GM12878 (cell line): ENCODE data around the gene THSD4. TPM values are rescaled to one million over a fixed set of nuclear protein-coding genes. Genes with fewer than 3 reads are reported as not detected.

Source experiments
- ATAC-seq: fragments of 200-7000 bp; cut with Tn5 transposase; 3 replicates; pipeline ENCODE4 v1.9.1; 2020; ENCODE audit warnings: mild to moderate bottlenecking, moderate library complexity
- BruUV-seq: library from RNA; stranded (reverse); fragments of 400-500 nt; replicated peaks from 2 replicates; lab custom pipeline; 2021; lab: Mats Ljungman, UMichigan
- CTCF ChIA-PET: fragments of 300-600 bp; sonication (Branson Sonifier 250); formaldehyde crosslinking; extraction: SDS; loops from one replicate; lab custom pipeline; 2021; ENCODE audit warnings: inconsistent platforms; lab: Yijun Ruan, JAX
- POLR2A ChIA-PET: fragments of 350-600 bp; formaldehyde crosslinking; extraction: SDS; loops from one replicate; lab custom pipeline; 2021; ENCODE audit warnings: inconsistent platforms; lab: Charles Lee
- RAD21 ChIA-PET: fragments of 300-600 bp; sonication (Branson Sonifier 250); formaldehyde crosslinking; loops from one replicate; lab custom pipeline; 2023; ENCODE audit warnings: antibody characterized with exemption; ENCODE audit not compliant: unreplicated experiment; lab: Charles Lee
- SMC1A ChIA-PET: fragments of 300-600 bp; sonication (Branson Sonifier 250); formaldehyde crosslinking; loops from one replicate; lab custom pipeline; 2023; ENCODE audit not compliant: unreplicated experiment, uncharacterized antibody; lab: Charles Lee
- DNase-seq: peaks from one replicate; pipeline ENCODE4 v3.0.0-alpha.2; 2011; ENCODE audit warnings: low read depth, low spot score
- FAIRE-seq: peaks from 3 replicates; lab custom pipeline; 2011; peaks lifted over from hg19 to GRCh38; lab: Jason Lieb, UNC
- H2AFZ ChIP-seq: 2 replicates; pipeline ENCODE4 v1.6.0; 2011; ENCODE audit warnings: low read depth, low read length, control low read depth; ENCODE audit not compliant: control insufficient read depth
- H3K27ac ChIP-seq: 2 replicates; pipeline ENCODE4 v1.5.1; 2011; ENCODE audit warnings: control low read depth; ENCODE audit not compliant: control insufficient read depth, insufficient read depth
- H3K27me3 ChIP-seq, 2 experiments: replicated peaks in 1 of 2; 2 replicates each; pipeline versions ENCODE4 v1.6.0 to v1.6.1; 2011; ENCODE audit warnings: low read length in 1 of 2; ENCODE audit not compliant: control insufficient read depth in 2 of 2, insufficient read depth in 2 of 2
- H3K36me3 ChIP-seq, 2 experiments: 2 replicates each; pipeline ENCODE4 v1.5.1; 2011; ENCODE audit warnings: low read length in 1 of 2; ENCODE audit not compliant: control insufficient read depth in 2 of 2, insufficient read depth in 2 of 2
- H3K4me1 ChIP-seq: 2 replicates; pipeline ENCODE4 v1.6.1; 2011; ENCODE audit warnings: mild to moderate bottlenecking, low read length, moderate library complexity, mixed read lengths; ENCODE audit not compliant: control insufficient read depth, insufficient read depth
- H3K4me2 ChIP-seq: 2 replicates; pipeline ENCODE4 v1.6.0; 2011; ENCODE audit warnings: control low read depth; ENCODE audit not compliant: control insufficient read depth, insufficient read depth
- H3K4me3 ChIP-seq: fragments of 200-600 bp; sonication (generic); 2 replicates; pipeline ENCODE4 v1.5.1; 2016
- H3K79me2 ChIP-seq: 2 replicates; pipeline ENCODE4 v1.6.0; 2011; ENCODE audit warnings: low read length; ENCODE audit not compliant: control insufficient read depth, insufficient read depth
- H3K9ac ChIP-seq: 2 replicates; pipeline ENCODE4 v1.8.0; 2011; ENCODE audit warnings: low read length, control low read depth, mixed read lengths; ENCODE audit not compliant: control insufficient read depth, insufficient read depth
- H3K9me3 ChIP-seq: replicated peaks from 3 replicates; pipeline ENCODE4 v1.5.1; 2011; ENCODE audit warnings: mild to moderate bottlenecking, low read length; ENCODE audit not compliant: control insufficient read depth, insufficient read depth
- H4K20me1 ChIP-seq: 2 replicates; pipeline ENCODE4 v1.6.0; 2011; ENCODE audit not compliant: control insufficient read depth, insufficient read depth
- ATF2 ChIP-seq: IDR thresholded peaks from 2 replicates; pipeline ENCODE4 v1.6.1; 2012; ENCODE audit warnings: low read length, inconsistent platforms
- BCL11A ChIP-seq: IDR thresholded peaks from 2 replicates; pipeline ENCODE4 v1.6.1; 2011; ENCODE audit warnings: low read depth, low read length
- CREB1 ChIP-seq: IDR thresholded peaks from 2 replicates; pipeline ENCODE4 v1.6.1; 2012; ENCODE audit warnings: low read depth, mild to moderate bottlenecking, inconsistent platforms
- CTCF ChIP-seq, 3 experiments: IDR thresholded peaks in 2 of 3; conservative IDR thresholded peaks in 1 of 3; 2 replicates each; pipeline ENCODE4 v1.5.1; 2011; ENCODE audit warnings: low read depth in 3 of 3, low read length in 3 of 3, mild to moderate bottlenecking in 3 of 3, control low read depth in 2 of 3, moderate library complexity in 2 of 3, inconsistent platforms in 1 of 3, mixed read lengths in 1 of 3; ENCODE audit not compliant: control insufficient read depth in 2 of 3, insufficient read depth in 1 of 3; ENCODE audit errors: extremely low read depth in 1 of 3
- EED ChIP-seq: sonication (generic); IDR thresholded peaks from 2 replicates; pipeline ENCODE4 v1.6.1; 2016; ENCODE audit warnings: antibody characterized with exemption, low read depth
- ETV6 ChIP-seq, 2 experiments: fragments of 450-650 bp in 1 of 2; IDR thresholded peaks in 1 of 2; conservative IDR thresholded peaks in 1 of 2; 2 replicates each; pipeline ENCODE4 v1.6.1; 2014; ENCODE audit warnings: antibody characterized with exemption in 1 of 2, borderline replicate concordance in 1 of 2, low read depth in 1 of 2, mild to moderate bottlenecking in 1 of 2, moderate library complexity in 1 of 2
- EZH2 ChIP-seq: IDR thresholded peaks from 2 replicates; pipeline ENCODE4 v1.6.1; 2012; ENCODE audit warnings: low read depth, mild to moderate bottlenecking, control low read depth, inconsistent platforms, low read length, borderline replicate concordance; ENCODE audit not compliant: control insufficient read depth
- HCFC1 ChIP-seq: fragments of 150-350 bp; IDR thresholded peaks from 2 replicates; pipeline ENCODE4 v1.6.1; 2014; ENCODE audit warnings: low read length
- KAT2A ChIP-seq: conservative IDR thresholded peaks from 2 replicates; pipeline ENCODE4 v1.6.1; 2011; ENCODE audit warnings: low read depth, low read length; ENCODE audit not compliant: control insufficient read depth
- NBN ChIP-seq: fragments of 450-650 bp; IDR thresholded peaks from 2 replicates; pipeline ENCODE4 v1.6.1; 2016
- NFIC ChIP-seq: IDR thresholded peaks from 2 replicates; pipeline ENCODE4 v1.6.1; 2012; ENCODE audit warnings: low read depth, mild to moderate bottlenecking, inconsistent platforms, low read length, moderate library complexity
- NFXL1 ChIP-seq: fragments of 450-650 bp; IDR thresholded peaks from 2 replicates; pipeline ENCODE4 v1.6.1; 2017; ENCODE audit warnings: antibody characterized with exemption, mild to moderate bottlenecking, borderline replicate concordance
- PAX5 ChIP-seq: IDR thresholded peaks from 2 replicates; pipeline ENCODE4 v1.6.1; 2011; ENCODE audit warnings: low read depth, low read length, borderline replicate concordance
- POLR2A ChIP-seq: IDR thresholded peaks from 2 replicates; pipeline ENCODE4 v1.6.1; 2011; ENCODE audit warnings: low read depth, mild to moderate bottlenecking, low read length
- RCOR1 ChIP-seq: conservative IDR thresholded peaks from 2 replicates; pipeline ENCODE4 v1.6.1; 2012; ENCODE audit warnings: low read depth, low read length, improper control_type of control experiment
- WRNIP1 ChIP-seq: IDR thresholded peaks from 2 replicates; pipeline ENCODE4 v1.6.1; 2011; ENCODE audit warnings: low read depth, low read length, improper control_type of control experiment, borderline replicate concordance
- WGBS: methylation state at CpG from one replicate; pipeline ENCODE4 v1.1.6; 2016; ENCODE audit warnings: low lambda C conversion rate; ENCODE audit not compliant: insufficient replicate concordance, insufficient coverage; ENCODE audit errors: missing lambda C conversion rate; 5-methylcytosine and 5-hydroxymethylcytosine counted together
- in situ Hi-C: fragments of 300-500 bp; cut with MboI; formaldehyde crosslinking; loops from 9 replicates; pipeline ENCODE4 v1.14.3; 2018; ENCODE audit warnings: mixed read lengths
- intact Hi-C: fragments of 100-400 bp; cut with micrococcal nuclease; formaldehyde crosslinking; loops from one replicate; pipeline ENCODE4 v1.14.2; 2022; ENCODE audit not compliant: unreplicated experiment
- polyA plus RNA-seq, 11 experiments: library from polyadenylated mRNA; depleted of rRNA in 4 of 11; unstranded in 6 of 11; stranded (reverse) in 5 of 11; fragments of >200 nt; fragmentation: Nextera tagmentation in 4 of 11; fragmentation: Illumina TruSeq in 1 of 11; extraction: Ambion mirVana in 4 of 11; extraction: Trizol in 1 of 11; gene quantifications; 1 replicate in 1 of 11; 2 replicates in 10 of 11; pipeline versions ENCODE4 v1.2.1 to v1.2.3, GENCODE V29; 2011 to 2016; ENCODE audit warnings: inconsistent platforms in 2 of 11, missing spikeins in 2 of 11, low read depth in 1 of 11
- total RNA-seq, 4 experiments: library from RNA; depleted of rRNA in 3 of 4; stranded (reverse); fragments of >200 nt in 3 of 4; fragmentation: Illumina TruSeq in 1 of 4; extraction: Trizol in 1 of 4; gene quantifications; 2 replicates each; pipeline versions ENCODE4 v1.2.1 to v1.2.3, GENCODE V29; 2013 to 2021

THSD4 gene
- total and polyA plus RNA-seq, 10 of the 15 experiments (the other 5 are each of a cell fraction or from before 2014, with no cell fraction given): 0.04 to 0.13 (median 0.05) TPM; not detected in 7

- H3K79me2 ChIP-seq: no peaks in the 10 kb centered on the region
- CTCF ChIA-PET: no interaction called here
- FAIRE-seq: no peak
- no peak overlapping the region for H3K27ac ChIP-seq
- RAD21 ChIA-PET: no interaction called here
- intact Hi-C loops (no loop called here), in situ Hi-C loops (no loop called here)
- no TSS peak for BruUV-seq
- no peak for DNase-seq
- TF ChIP-seq NBN: no peak
- TF ChIP-seq CTCF (IDR thresholded peaks at IDR 0.05 in 2 of 3, conservative IDR thresholded peaks at IDR 0.05 in 1 of 3; ENCODE audit: control insufficient read depth in 2 of 3, extremely low read depth in 1 of 3, insufficient read depth in 1 of 3, low read depth in 3 of 3, low read length in 3 of 3): 0 out of 6 replicates have a peak, but pooled peaks of 1 of the 3 experiments have one; percentile 4
- no peaks in the 10 kb centered on the region for H3K27me3 ChIP-seq
- H2AFZ ChIP-seq: no peak overlapping the region
- ATAC-seq: no peak
- H3K4me1 ChIP-seq: no peaks in the 10 kb centered on the region
- SMC1A ChIA-PET: no interaction called here
- no peak overlapping the region for H3K4me3 ChIP-seq
- H3K9me3 ChIP-seq: no peaks in the 10 kb centered on the region
- no peak overlapping the region for H3K4me2 ChIP-seq
- no peak overlapping the region for H3K9ac ChIP-seq
- POLR2A ChIA-PET: no interaction called here
- 14% methylated on average over 5 of the region's 5 CpGs for WGBS
- H3K36me3 ChIP-seq: no peaks in the 10 kb centered on the region
- no peaks in the 10 kb centered on the region for H4K20me1 ChIP-seq
Observed at GRCh38 chr15:71256934-71257664, 141.8 kb downstream of the THSD4 start.

GRCh38 chr15:71259866-71260265 is 144.6 kb downstream of the THSD4 start:
- no peak overlapping the region for H3K4me3 ChIP-seq
- H3K27ac ChIP-seq: no peak overlapping the region
- H3K9ac ChIP-seq: no peak overlapping the region
- ChIA-PET POLR2A (no interaction called here), SMC1A (no interaction called here), RAD21 (no interaction called here), CTCF (no interaction called here)
- H3K4me1 ChIP-seq: no peaks in the 10 kb centered on the region
- no peaks in the 10 kb centered on the region for H4K20me1 ChIP-seq
- no peak overlapping the region for H3K4me2 ChIP-seq
- in situ Hi-C loops: no loop called here
- BruUV-seq: no TSS peak
- ATAC-seq: no peak
- FAIRE-seq: no peak
- WGBS: 0% methylated on average over 2 of the region's 2 CpGs
- H3K79me2 ChIP-seq: no peaks in the 10 kb centered on the region
- no peak overlapping the region for H2AFZ ChIP-seq
- intact Hi-C loops: no loop called here
- H3K27me3 ChIP-seq: no peaks in the 10 kb centered on the region
- H3K9me3 ChIP-seq: no peaks in the 10 kb centered on the region
- no peaks in the 10 kb centered on the region for H3K36me3 ChIP-seq
- DNase-seq: no peak
- no peak for TF ChIP-seq RCOR1
- no peak for TF ChIP-seq POLR2A
- no peak for TF ChIP-seq PAX5
- TF ChIP-seq KAT2A: no peak
- TF ChIP-seq BCL11A: no peak
- TF ChIP-seq ATF2: no peak
- no peak for TF ChIP-seq NFIC
- TF ChIP-seq CREB1: no peak
- no peak for TF ChIP-seq ETV6 (conservative IDR thresholded peaks at IDR 0.05 in 1 of 2, IDR thresholded peaks at IDR 0.05 in 1 of 2; ENCODE audit: borderline replicate concordance in 1 of 2, low read depth in 1 of 2)
- TF ChIP-seq EED: no peak
- no peak for TF ChIP-seq EZH2
- no peak for TF ChIP-seq NFXL1
- TF ChIP-seq HCFC1: no peak
- TF ChIP-seq WRNIP1: no peak
